ENCODE data around the gene ZNF732. TPM values are rescaled to one million over a fixed set of nuclear protein-coding genes. Genes with fewer than 3 reads are reported as not detected.

The ZNF732 gene
- total and polyA plus RNA-seq, 4 donors: 0.89 TPM; not detected in 3

DNA sequence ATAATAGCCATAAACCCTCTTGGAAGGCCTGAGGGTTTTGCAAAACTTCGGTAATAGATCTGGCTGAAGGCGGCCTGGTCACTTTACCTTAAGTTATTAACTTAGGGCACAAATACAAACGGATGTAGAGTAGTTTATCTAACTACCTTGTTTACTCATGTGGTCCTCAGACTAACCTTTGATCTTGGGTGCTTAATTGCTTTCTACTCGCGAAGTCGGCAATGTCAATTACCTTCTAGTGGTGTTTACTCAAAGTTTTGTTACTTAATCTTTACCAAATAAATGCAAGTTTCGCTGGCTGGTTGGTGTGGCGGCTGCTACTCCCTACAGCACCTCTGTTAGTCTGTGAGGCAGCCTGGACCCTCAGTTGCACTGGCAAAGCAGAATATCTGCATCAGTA lies 23.5 kb upstream of the ZNF732 start:
- Histone ChIP-seq H3K4me3 (ENCODE audit: low read depth in 1 of 3, low read length in 3 of 3) (no peak overlapping the region), H3K36me3 (ENCODE audit: control insufficient read depth in 4 of 4, insufficient read depth in 3 of 4, low read depth in 1 of 4, low read length in 3 of 4) (peaks cover 0 to 3% (median 0%) of the 10 kb centered on the region in 4 donors), H3K4me1 (ENCODE audit: control insufficient read depth in 4 of 4, insufficient read depth in 4 of 4, low read length in 3 of 4) (no peaks in the 10 kb centered on the region), H3K27ac (ENCODE audit: low read depth in 1 of 2, low read length in 2 of 2) (no peak overlapping the region), H3K9me3 (ENCODE audit: control insufficient read depth in 4 of 4, low read length in 3 of 4) (peaks cover 12 to 19% (median 18%) of the 10 kb centered on the region in 4 donors), H3K27me3 (ENCODE audit: control insufficient read depth in 4 of 4, insufficient read depth in 4 of 4, low read length in 3 of 4) (no peaks in the 10 kb centered on the region), H3K9ac (ENCODE audit: low read depth in 1 of 2, low read length in 2 of 2) (no peak overlapping the region)
- no peak for DNase-seq (ENCODE audit: low spot score)
- 49% methylated on average over 8 of the region's 8 CpGs for WGBS
- TF ChIP-seq, protein P1, sequence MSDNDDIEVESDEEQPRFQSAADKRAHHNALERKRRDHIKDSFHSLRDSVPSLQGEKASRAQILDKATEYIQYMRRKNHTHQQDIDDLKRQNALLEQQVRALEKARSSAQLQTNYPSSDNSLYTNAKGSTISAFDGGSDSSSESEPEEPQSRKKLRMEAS (IDR thresholded peaks at IDR 0.05): no peak
- TF ChIP-seq FOXA2 (IDR thresholded peaks at IDR 0.05): no peak
- TF ChIP-seq, protein P2, sequence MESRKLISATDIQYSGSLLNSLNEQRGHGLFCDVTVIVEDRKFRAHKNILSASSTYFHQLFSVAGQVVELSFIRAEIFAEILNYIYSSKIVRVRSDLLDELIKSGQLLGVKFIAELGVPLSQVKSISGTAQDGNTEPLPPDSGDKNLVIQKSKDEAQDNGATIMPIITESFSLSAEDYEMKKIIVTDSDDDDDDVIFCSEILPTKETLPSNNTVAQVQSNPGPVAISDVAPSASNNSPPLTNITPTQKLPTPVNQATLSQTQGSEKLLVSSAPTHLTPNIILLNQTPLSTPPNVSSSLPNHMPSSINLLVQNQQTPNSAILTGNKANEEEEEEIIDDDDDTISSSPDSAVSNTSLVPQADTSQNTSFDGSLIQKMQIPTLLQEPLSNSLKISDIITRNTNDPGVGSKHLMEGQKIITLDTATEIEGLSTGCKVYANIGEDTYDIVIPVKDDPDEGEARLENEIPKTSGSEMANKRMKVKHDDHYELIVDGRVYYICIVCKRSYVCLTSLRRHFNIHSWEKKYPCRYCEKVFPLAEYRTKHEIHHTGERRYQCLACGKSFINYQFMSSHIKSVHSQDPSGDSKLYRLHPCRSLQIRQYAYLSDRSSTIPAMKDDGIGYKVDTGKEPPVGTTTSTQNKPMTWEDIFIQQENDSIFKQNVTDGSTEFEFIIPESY (IDR thresholded peaks at IDR 0.05): no peak
- TF ChIP-seq RXRA (IDR thresholded peaks at IDR 0.05): no peak
- no peak for TF ChIP-seq HNF4G (IDR thresholded peaks at IDR 0.05)
- TF ChIP-seq SP1 (IDR thresholded peaks at IDR 0.05): no peak
- no peak for TF ChIP-seq NR2F2 (IDR thresholded peaks at IDR 0.05)
- TF ChIP-seq, protein P3, sequence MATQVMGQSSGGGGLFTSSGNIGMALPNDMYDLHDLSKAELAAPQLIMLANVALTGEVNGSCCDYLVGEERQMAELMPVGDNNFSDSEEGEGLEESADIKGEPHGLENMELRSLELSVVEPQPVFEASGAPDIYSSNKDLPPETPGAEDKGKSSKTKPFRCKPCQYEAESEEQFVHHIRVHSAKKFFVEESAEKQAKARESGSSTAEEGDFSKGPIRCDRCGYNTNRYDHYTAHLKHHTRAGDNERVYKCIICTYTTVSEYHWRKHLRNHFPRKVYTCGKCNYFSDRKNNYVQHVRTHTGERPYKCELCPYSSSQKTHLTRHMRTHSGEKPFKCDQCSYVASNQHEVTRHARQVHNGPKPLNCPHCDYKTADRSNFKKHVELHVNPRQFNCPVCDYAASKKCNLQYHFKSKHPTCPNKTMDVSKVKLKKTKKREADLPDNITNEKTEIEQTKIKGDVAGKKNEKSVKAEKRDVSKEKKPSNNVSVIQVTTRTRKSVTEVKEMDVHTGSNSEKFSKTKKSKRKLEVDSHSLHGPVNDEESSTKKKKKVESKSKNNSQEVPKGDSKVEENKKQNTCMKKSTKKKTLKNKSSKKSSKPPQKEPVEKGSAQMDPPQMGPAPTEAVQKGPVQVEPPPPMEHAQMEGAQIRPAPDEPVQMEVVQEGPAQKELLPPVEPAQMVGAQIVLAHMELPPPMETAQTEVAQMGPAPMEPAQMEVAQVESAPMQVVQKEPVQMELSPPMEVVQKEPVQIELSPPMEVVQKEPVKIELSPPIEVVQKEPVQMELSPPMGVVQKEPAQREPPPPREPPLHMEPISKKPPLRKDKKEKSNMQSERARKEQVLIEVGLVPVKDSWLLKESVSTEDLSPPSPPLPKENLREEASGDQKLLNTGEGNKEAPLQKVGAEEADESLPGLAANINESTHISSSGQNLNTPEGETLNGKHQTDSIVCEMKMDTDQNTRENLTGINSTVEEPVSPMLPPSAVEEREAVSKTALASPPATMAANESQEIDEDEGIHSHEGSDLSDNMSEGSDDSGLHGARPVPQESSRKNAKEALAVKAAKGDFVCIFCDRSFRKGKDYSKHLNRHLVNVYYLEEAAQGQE (IDR thresholded peaks at IDR 0.05): no peak
- no peak for TF ChIP-seq HNF4A (conservative IDR thresholded peaks at IDR 0.05)
- no peak for TF ChIP-seq JUND (IDR thresholded peaks at IDR 0.05)
- TF ChIP-seq, protein P4, sequence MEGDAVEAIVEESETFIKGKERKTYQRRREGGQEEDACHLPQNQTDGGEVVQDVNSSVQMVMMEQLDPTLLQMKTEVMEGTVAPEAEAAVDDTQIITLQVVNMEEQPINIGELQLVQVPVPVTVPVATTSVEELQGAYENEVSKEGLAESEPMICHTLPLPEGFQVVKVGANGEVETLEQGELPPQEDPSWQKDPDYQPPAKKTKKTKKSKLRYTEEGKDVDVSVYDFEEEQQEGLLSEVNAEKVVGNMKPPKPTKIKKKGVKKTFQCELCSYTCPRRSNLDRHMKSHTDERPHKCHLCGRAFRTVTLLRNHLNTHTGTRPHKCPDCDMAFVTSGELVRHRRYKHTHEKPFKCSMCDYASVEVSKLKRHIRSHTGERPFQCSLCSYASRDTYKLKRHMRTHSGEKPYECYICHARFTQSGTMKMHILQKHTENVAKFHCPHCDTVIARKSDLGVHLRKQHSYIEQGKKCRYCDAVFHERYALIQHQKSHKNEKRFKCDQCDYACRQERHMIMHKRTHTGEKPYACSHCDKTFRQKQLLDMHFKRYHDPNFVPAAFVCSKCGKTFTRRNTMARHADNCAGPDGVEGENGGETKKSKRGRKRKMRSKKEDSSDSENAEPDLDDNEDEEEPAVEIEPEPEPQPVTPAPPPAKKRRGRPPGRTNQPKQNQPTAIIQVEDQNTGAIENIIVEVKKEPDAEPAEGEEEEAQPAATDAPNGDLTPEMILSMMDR (IDR thresholded peaks at IDR 0.05; ENCODE audit: low read depth, low read length, missing input control): no peak
- no peak for TF ChIP-seq RAD21 (IDR thresholded peaks at IDR 0.05)
- TF ChIP-seq FOXA1 (IDR thresholded peaks at IDR 0.05): no peak
- TF ChIP-seq, protein P5, sequence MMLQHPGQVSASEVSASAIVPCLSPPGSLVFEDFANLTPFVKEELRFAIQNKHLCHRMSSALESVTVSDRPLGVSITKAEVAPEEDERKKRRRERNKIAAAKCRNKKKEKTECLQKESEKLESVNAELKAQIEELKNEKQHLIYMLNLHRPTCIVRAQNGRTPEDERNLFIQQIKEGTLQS (IDR thresholded peaks at IDR 0.05): no peak

DNA sequence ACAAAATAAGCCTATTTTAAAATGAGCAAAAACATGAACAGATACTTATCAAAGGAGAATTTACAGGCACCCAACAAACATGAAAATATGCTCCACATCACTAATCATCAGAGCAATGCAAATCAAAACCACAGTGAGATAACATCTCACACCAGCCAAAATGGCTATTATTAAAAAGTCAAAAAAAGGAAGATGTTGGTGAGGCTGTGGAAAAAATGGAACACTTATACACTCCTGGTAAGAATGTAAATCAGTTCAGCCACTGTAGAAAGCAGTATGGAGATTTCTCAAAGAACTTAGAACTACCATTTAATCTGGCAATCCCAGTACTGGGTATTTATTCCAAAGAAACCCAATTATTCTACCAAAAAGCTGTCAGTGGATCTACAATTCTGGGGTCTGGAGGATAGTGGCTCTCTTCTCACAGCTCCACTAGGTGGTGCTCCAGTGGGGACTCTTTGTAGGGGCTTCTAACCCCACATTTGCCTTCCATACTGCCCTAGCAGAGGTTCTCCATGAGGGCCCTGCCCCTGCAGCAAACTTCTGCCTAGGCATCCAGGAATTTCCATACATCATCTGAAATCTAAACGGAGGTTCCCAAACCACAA lies 9.1 kb upstream of the ZNF732 start:
- Histone ChIP-seq H3K9me3 (ENCODE audit: control insufficient read depth in 4 of 4, low read length in 3 of 4) (peaks cover 13 to 20% (median 16%) of the 10 kb centered on the region in 4 donors), H3K36me3 (ENCODE audit: control insufficient read depth in 4 of 4, insufficient read depth in 3 of 4, low read depth in 1 of 4, low read length in 3 of 4) (no peaks in the 10 kb centered on the region), H3K27ac (ENCODE audit: low read depth in 1 of 2, low read length in 2 of 2) (no peak overlapping the region), H3K27me3 (ENCODE audit: control insufficient read depth in 4 of 4, insufficient read depth in 4 of 4, low read length in 3 of 4) (no peaks in the 10 kb centered on the region), H3K9ac (ENCODE audit: low read depth in 1 of 2, low read length in 2 of 2) (no peak overlapping the region), H3K4me3 (ENCODE audit: low read depth in 1 of 3, low read length in 3 of 3) (no peak overlapping the region), H3K4me1 (ENCODE audit: control insufficient read depth in 4 of 4, insufficient read depth in 4 of 4, low read length in 3 of 4) (no peaks in the 10 kb centered on the region)
- no peak for DNase-seq (ENCODE audit: low spot score)
- WGBS: 80% methylated on average over 1 of the region's 1 CpG
- TF ChIP-seq YY1 (IDR thresholded peaks at IDR 0.05) (no peak), JUND (IDR thresholded peaks at IDR 0.05) (no peak), NR2F2 (IDR thresholded peaks at IDR 0.05) (no peak), FOXA2 (IDR thresholded peaks at IDR 0.05) (no peak), HNF4G (IDR thresholded peaks at IDR 0.05) (no peak), EGR1 (IDR thresholded peaks at IDR 0.05; ENCODE audit: low read depth in 2 of 2) (no peak), HNF4A (conservative IDR thresholded peaks at IDR 0.05) (no peak), GABPA (IDR thresholded peaks at IDR 0.05 in 1 of 2, conservative IDR thresholded peaks at IDR 0.05 in 1 of 2) (no peak)
- TF ChIP-seq, protein P4 (IDR thresholded peaks at IDR 0.05; ENCODE audit: low read depth, low read length, missing input control): no peak
- TF ChIP-seq, protein P1 (IDR thresholded peaks at IDR 0.05): no peak
- TF ChIP-seq, protein P5 (IDR thresholded peaks at IDR 0.05): no peak

Data from liver (tissue), 9 donors.